Measurements from ENCODE around the gene ATG2A. TPM values are rescaled to one million over a fixed set of nuclear protein-coding genes. Genes with fewer than 3 reads are reported as not detected.

ATG2A gene
- total and polyA plus RNA-seq, 2 of the 8 experiments (the other 6 are each of a cell fraction or from before 2014, with no cell fraction given) = 12.1 to 22.1 TPM

- no peak for TF ChIP-seq USF2 (IDR thresholded peaks at IDR 0.05; ENCODE audit: low read length)
- TF ChIP-seq NRF1 (IDR thresholded peaks at IDR 0.05; ENCODE audit: low read depth, low read length) = no peak
Measured at GRCh38 chr11:64848214-64848825, 68.7 kb downstream of the ATG2A start (continued).
